GM19099 (cell line): ENCODE measurements around the gene KCNK13.

Experiments
- POLR2A ChIP-seq: IDR thresholded peaks from 3 replicates; pipeline ENCODE4 v1.6.1; 2011; ENCODE audit warnings: low read depth; ENCODE audit not compliant: insufficient read length; ENCODE audit errors: extremely low read depth

Gene KCNK13

DNA sequence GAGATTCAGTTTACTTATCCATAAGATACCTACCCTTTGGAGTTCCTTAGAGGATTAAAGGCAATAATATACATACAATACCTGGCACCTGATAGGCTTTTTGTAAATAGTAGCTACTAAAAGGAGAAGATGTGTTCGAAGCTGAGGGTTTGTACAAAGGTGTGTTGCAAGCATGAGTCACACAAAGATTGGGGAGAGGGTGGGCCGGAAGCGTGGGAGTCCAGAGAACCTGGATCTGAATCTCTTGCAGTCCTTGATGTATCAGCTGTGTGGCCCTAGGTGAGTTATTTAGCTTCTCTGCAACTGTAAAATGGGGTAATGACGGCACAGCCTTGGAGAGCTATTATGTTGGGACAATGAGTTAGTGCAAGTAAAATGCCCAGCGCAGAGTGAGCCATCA lies 132.9 kb downstream of the KCNK13 start:
- TF ChIP-seq POLR2A, result no peak

DNA sequence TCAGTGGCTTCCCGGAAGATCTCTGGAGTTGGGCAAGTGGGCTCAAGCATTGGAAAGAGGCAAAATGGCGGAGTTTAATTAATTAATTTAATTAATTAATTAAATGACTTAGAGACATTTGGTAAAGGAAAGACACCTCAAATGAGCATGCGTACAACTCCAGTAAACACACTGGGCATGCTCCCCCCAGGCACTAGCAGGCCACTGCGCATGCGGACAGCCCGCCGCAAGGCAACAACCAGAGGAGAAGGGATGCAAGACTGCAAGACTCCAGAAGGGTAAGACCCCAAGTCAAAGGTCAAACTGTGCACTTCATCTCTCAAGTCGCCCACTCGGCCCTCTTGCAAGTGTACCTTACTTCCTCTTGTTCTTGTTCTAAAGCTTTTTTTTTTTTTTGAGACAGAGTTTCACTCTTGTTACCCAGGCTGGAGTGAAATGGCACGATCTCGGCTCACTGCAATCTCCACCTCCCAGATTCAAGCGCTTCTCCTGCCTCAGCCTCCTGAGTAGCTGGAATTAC lies 136.8 kb downstream of the KCNK13 start:
- no peak for TF ChIP-seq POLR2A

DNA sequence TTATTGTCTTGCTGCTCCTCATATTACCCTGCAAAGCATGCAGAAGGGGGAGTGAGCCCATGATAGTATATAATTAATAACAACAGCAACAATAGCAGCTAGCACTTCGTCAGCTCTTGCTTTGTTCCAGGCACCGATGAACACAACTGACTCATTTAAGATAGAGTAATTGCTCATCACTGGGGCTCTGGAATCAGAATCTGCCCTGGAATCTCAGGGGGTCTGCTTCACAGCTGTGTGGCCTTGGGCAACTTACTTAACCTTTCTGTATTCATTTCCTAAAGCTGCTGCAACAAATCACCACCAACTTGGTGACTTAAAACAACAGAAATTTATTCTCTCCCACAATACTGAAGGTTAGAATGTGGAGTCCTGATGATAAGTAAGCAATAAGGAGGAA lies 139.6 kb downstream of the KCNK13 start:
- no peak for TF ChIP-seq POLR2A

DNA sequence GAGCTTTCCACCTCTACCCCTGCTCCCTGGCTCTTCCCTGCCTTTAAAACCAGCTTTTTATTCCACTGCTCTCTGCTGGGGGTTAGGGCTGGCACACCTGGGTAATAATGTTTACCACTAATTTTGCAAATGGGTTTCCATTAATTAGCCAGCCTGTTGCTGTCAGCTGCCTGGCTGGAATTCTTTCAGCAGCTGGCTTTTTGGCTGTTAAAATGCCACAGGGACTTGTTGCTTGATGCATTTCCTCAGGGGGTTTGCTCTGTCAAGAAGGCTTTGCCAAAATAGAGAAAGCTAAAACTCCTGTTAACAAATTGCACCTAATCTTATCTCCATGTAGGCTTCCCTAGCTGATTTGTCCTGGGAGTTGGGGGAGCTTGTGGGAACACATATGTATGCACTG lies 142.7 kb downstream of the KCNK13 start:
- no peak for TF ChIP-seq POLR2A

DNA sequence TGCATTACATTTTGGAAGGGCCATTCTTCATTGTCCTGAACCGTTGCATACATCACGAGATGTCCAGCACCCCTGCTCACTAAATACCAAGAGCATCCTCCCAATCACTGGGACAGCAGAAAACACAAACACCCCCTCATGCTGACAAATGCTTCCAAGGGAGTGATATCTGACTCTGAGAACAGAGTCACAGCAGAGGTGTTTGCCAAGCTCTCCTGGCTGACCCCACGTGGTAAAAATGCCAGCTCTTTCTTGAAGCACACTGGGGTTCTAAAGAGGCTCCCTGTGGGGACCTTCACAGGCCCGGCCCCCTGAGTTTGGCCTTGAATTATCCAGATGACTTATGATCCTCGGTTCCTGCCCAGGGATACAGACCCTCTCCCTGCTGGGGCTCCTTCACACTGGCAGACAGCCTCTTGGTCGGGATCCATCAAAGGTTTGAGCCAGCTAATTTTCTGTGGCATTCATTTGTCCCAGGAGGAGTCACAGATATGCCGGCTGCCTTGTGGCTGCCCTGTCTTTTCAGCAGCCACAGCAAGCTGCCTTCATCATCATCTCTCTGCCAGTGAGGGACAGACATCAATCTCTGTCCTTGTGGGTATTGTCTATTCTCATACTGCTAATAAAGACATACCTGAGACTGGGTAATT lies 151.4 kb downstream of the KCNK13 start:
- TF ChIP-seq POLR2A, result no peak

DNA sequence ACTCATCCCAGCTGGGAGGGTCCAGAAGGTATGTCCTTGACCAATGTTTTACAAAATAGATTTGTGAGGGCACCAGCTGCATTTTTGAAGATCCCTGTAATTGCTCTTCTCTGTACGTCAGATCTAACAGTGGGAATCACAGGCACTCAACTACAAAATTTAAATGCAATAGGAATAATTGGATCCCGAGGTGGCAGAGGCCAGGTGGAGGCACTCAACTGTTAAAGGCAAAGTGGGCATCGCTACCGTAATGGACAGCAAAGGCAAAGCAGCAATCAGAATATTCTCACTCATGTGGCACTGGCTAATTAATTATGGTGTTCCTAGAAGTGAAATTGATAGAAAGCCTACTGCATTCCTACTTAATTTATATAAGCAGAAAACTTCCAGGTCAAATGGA lies 166.7 kb downstream of the KCNK13 start:
- no peak for TF ChIP-seq POLR2A
